ENCODE data around the gene LIF. TPM values are rescaled to one million over a fixed set of nuclear protein-coding genes. Genes with fewer than 3 reads are reported as not detected.

LIF gene
- total RNA-seq, 3 donors from 2014 or later (not counting 1 experiment from before 2014, with no cell fraction given) = 2.0 to 2.7 (median 2.6) TPM

DNA sequence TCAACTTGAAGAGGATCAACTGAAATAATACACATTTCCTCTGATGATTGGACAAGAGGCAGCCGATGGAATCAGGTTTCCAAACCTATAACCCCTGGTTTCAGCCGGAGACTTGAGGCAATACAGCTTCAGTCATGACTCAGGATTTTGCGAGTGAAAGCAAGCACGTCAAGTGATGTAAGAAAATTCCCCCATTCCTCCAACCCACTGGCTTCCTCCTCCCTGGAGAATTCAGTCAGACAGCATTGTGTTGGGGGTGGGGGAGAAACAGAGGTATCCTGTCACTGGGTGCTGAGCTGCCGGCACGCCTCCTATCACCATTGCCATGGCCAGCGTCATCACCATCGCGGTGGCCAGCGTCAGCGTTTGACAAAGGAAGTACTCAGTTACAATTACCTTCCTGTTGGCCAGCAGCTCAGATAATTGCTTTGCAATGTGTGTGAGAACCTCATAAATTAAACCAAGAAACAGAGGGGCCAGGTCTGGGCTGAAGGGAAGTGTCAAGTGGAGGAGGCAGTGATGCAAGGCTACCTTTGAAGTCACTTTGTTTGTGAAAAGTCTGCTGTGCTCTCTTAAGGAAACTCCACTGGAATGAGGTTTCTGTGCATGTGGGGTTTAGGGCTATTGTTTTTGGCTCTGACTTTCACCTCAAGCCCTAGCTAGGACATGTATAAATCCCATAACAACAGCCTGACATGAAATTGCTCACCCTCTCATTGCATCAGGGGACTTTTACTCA lies 50.2 kb downstream of the LIF start:
- Histone ChIP-seq H3K27ac (ENCODE audit: low read length) (peak overlapping the region; percentile 76), H3K9me3 (ENCODE audit: control insufficient read depth, insufficient read depth, low read length) (no peaks in the 10 kb centered on the region), H3K4me1 (ENCODE audit: control insufficient read depth, insufficient read depth, low read length) (peaks cover 35% of the 10 kb centered on the region), H3K4me3 (ENCODE audit: low read length) (no peak overlapping the region), H3K27me3 (ENCODE audit: control insufficient read depth, insufficient read depth, low read length) (no peaks in the 10 kb centered on the region), H3K36me3 (ENCODE audit: control insufficient read depth, insufficient read depth, low read length) (no peaks in the 10 kb centered on the region)
- peak; percentile 76 to 82 for DNase-seq
- TF ChIP-seq, protein P1, sequence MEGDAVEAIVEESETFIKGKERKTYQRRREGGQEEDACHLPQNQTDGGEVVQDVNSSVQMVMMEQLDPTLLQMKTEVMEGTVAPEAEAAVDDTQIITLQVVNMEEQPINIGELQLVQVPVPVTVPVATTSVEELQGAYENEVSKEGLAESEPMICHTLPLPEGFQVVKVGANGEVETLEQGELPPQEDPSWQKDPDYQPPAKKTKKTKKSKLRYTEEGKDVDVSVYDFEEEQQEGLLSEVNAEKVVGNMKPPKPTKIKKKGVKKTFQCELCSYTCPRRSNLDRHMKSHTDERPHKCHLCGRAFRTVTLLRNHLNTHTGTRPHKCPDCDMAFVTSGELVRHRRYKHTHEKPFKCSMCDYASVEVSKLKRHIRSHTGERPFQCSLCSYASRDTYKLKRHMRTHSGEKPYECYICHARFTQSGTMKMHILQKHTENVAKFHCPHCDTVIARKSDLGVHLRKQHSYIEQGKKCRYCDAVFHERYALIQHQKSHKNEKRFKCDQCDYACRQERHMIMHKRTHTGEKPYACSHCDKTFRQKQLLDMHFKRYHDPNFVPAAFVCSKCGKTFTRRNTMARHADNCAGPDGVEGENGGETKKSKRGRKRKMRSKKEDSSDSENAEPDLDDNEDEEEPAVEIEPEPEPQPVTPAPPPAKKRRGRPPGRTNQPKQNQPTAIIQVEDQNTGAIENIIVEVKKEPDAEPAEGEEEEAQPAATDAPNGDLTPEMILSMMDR (IDR thresholded peaks at IDR 0.05) = no peak
- H3K4me3 Mint-ChIP-seq = peak overlapping the region; percentile 60
- peaks cover 45 to 58% of the 10 kb centered on the region in 2 donors for H3K4me1 Mint-ChIP-seq
- H3K27ac Mint-ChIP-seq = peak overlapping the region; percentile 85 to 88
- H3K27me3 Mint-ChIP-seq (ENCODE audit: low read depth in 2 of 2) = no peaks in the 10 kb centered on the region
- H3K36me3 Mint-ChIP-seq = no peaks in the 10 kb centered on the region
- 8% methylated on average over 11 of the region's 11 CpGs for WGBS (ENCODE audit: insufficient coverage)
- ATAC-seq = peak; percentile 84 to 96 (median 87)
- peaks cover 0 to 2% of the 10 kb centered on the region in 2 donors for H3K9me3 Mint-ChIP-seq
- intact Hi-C loops (cut with micrococcal nuclease) = loop anchor here (1.0 to 5.0 kb wide), 6 partner anchors 16 to 241 kb away; no protein-coding TSS in a partner anchor

DNA sequence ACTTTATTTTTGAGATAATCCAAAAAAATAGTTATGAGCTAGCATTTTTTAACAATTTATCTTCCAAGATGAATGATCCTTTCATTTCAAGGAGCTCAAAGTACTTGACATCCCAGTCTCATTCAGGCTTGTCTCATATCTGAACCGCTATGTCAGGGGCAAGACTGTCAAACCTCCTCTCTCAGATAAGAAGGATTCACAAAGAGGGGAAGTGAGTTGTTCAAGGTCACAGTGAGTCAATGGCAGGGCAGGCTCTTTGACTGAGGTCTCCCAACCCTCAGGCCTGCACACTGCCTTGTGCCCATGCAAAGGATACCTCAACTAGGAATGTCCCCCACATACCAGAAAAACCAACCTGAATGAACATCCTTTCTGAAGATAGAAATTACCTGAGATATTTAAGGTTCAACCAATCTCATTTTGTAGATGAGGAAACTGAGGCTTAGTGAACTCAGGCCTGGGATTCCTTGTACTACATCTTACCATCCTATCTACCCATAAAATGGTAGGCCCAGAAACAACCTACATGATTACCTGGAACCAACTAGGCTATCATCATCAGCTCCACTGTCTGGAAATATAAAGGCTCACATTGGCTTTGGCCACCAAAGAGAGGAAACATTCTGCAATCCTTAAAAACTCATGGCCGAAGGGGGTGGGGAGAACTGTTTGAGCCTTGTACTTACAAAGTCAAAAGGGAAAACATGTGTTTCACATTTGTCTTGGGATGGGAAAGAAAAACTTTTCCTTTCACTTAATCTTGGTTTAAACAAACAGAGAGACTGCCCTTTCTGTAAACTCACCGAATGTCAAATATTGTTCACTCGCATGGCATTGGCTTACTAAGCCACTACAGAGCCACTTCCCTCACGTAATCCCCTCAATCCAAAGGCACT lies 51.1 kb downstream of the LIF start:
- TF ChIP-seq, protein P1 (IDR thresholded peaks at IDR 0.05) = no peak
- no peak for DNase-seq
- peaks cover 0 to 2% of the 10 kb centered on the region in 2 donors for H3K9me3 Mint-ChIP-seq

DNA sequence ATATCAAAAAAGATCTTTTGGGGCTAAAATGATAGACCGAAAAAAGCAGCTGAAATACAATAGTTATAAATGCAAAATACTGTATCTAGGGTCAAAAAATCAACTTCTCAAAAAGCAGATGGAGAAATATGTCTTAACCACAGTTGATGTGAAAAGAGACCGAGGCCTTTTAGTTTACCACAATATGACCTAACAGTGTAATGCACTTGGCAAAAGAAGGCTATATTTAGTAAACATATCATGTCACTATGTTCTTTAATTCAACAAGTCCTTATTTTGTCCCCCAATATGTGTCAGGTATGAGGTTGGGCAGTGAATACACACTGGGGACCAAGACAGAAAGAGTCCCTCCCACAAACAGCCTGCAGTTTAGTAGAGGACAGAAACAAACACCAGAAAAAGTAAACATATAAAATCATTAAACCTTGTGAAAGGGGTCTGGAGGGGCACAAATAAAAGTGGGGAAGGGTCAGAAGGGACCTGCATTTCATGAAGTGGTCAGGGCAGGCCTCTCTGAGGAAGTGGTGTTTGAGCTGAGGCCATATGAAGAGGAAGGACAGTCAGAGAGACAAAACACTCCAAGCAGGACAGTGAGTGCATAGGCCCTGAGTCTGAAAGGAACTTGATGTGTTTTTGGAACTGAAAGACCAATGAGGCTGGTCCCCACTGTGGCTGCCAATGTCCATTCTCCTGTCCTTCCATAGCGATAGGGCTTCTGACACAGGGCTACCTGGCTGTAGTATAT lies 53.4 kb downstream of the LIF start:
- TF ChIP-seq, protein P1 (IDR thresholded peaks at IDR 0.05) = no peak
- ATAC-seq = peak; percentile 8 to 30 (median 16)
- Mint-ChIP-seq H3K4me3 (peak overlapping the region; percentile 26), H3K27me3 (ENCODE audit: low read depth in 2 of 2) (no peaks in the 10 kb centered on the region), H3K4me1 (peaks cover 54 to 63% of the 10 kb centered on the region in 2 donors), H3K27ac (peak overlapping the region; percentile 88 to 93), H3K9me3 (peaks cover 0 to 2% of the 10 kb centered on the region in 2 donors), H3K36me3 (no peaks in the 10 kb centered on the region)
- peak overlapping the region; percentile 38 for H3K27ac ChIP-seq (ENCODE audit: low read length)
- H3K36me3 ChIP-seq (ENCODE audit: control insufficient read depth, insufficient read depth, low read length) = no peaks in the 10 kb centered on the region
- WGBS (ENCODE audit: insufficient coverage) = 61% methylated on average over 2 of the region's 3 CpGs
- no peaks in the 10 kb centered on the region for H3K27me3 ChIP-seq (ENCODE audit: control insufficient read depth, insufficient read depth, low read length)
- intact Hi-C loops (cut with micrococcal nuclease) = no loop called here
- H3K9me3 ChIP-seq (ENCODE audit: control insufficient read depth, insufficient read depth, low read length) = no peaks in the 10 kb centered on the region
- H3K4me3 ChIP-seq (ENCODE audit: low read length) = no peak overlapping the region
- H3K4me1 ChIP-seq (ENCODE audit: control insufficient read depth, insufficient read depth, low read length) = peaks cover 35% of the 10 kb centered on the region
- DNase-seq = no peak

More for the DNA sequence above, 51.1 kb downstream of the LIF start:
- H3K27me3 Mint-ChIP-seq (ENCODE audit: low read depth in 2 of 2) = no peaks in the 10 kb centered on the region
- Histone ChIP-seq H3K4me3 (ENCODE audit: low read length) (no peak overlapping the region), H3K9me3 (ENCODE audit: control insufficient read depth, insufficient read depth, low read length) (no peaks in the 10 kb centered on the region), H3K27me3 (ENCODE audit: control insufficient read depth, insufficient read depth, low read length) (no peaks in the 10 kb centered on the region), H3K4me1 (ENCODE audit: control insufficient read depth, insufficient read depth, low read length) (peaks cover 35% of the 10 kb centered on the region), H3K36me3 (ENCODE audit: control insufficient read depth, insufficient read depth, low read length) (no peaks in the 10 kb centered on the region), H3K27ac (ENCODE audit: low read length) (peak overlapping the region; percentile 76)
- peak overlapping the region; percentile 60 for H3K4me3 Mint-ChIP-seq
- 84% methylated on average over 5 of the region's 5 CpGs for WGBS (ENCODE audit: insufficient coverage)
- H3K27ac Mint-ChIP-seq = peak overlapping the region; percentile 85 to 88
- peaks cover 51 to 66% of the 10 kb centered on the region in 2 donors for H3K4me1 Mint-ChIP-seq
- intact Hi-C loops (cut with micrococcal nuclease) = loop anchor here (1.0 to 5.0 kb wide), 6 partner anchors 17 to 242 kb away; no protein-coding TSS in a partner anchor
- ATAC-seq = no peak
- H3K36me3 Mint-ChIP-seq = no peaks in the 10 kb centered on the region
